ENCODE data around the gene SEH1L. TPM values are rescaled to one million over a fixed set of nuclear protein-coding genes. Genes with fewer than 3 reads are reported as not detected.
A peak's percentile ranks its signal among the peaks of the same experiment; 100 is the strongest.
"Not testable (repeated sequence)": the region's sequence is repeated elsewhere in the genome, so short reads cannot be mapped to it uniquely, and the experiment has no call there.

SEH1L gene
- total RNA-seq, 2 experiments from 2014 or later = 90.3 to 92.5 TPM

- Mint-ChIP-seq H3K27me3 (no peaks in the 10 kb centered on the region), H3K36me3 (peaks cover 19% of the 10 kb centered on the region), H3K4me1 (ENCODE audit: low read depth) (peaks cover 43% of the 10 kb centered on the region), H3K9me3 (peaks cover 4% of the 10 kb centered on the region), H3K4me3 (peak overlapping the region; percentile 95), H3K27ac (peak overlapping the region; percentile 93)
- ChIA-PET POLR2A (interaction anchor here (0.6 to 2.1 kb wide), 4 partner anchors 40 to 63 kb away, joined by 3 to 17 read pairs (median 5); partner anchors contain the start of genes CEP192 and PTPN2), CTCF (no interaction called here)
- intact Hi-C loops (cut with micrococcal nuclease) = loop anchor here (1.0 kb wide), 7 partner anchors 45 to 569 kb away; partner anchors contain the start of genes AFG3L2, CEP192 and PSMG2
- DNase-seq = no peak
Measured at GRCh38 chr18:12946549-12947284, 1.1 kb upstream of the SEH1L start.

GRCh38 chr18:12948050-12948804, 416 bp downstream of the SEH1L start:
- H3K27me3 Mint-ChIP-seq = no peaks in the 10 kb centered on the region
- POLR2A ChIA-PET = interaction anchor here (0.6 to 2.3 kb wide), 11 partner anchors 14 to 614 kb away, joined by 3 to 17 read pairs (median 4); partner anchors contain the start of genes AFG3L2, CEP192 and PTPN2
- peak overlapping the region; percentile 86 for H3K4me3 Mint-ChIP-seq
- intact Hi-C loops (cut with micrococcal nuclease) = no loop called here
- H3K27ac Mint-ChIP-seq = peak overlapping the region; percentile 97
- DNase-seq = peak; percentile 99
- CTCF ChIA-PET = no interaction called here
- peaks cover 24% of the 10 kb centered on the region for H3K36me3 Mint-ChIP-seq
- H3K4me1 Mint-ChIP-seq (ENCODE audit: low read depth) = peaks cover 47% of the 10 kb centered on the region
- H3K9me3 Mint-ChIP-seq = peaks cover 4% of the 10 kb centered on the region

GRCh38 chr18:12958478-12958877, 10.7 kb downstream of the SEH1L start:
- POLR2A ChIA-PET = no interaction called here
- H3K27me3 Mint-ChIP-seq = no peaks in the 10 kb centered on the region
- intact Hi-C loops (cut with micrococcal nuclease) = no loop called here
- no peak for DNase-seq
- H3K4me3 Mint-ChIP-seq = no peak overlapping the region
- H3K9me3 Mint-ChIP-seq = no peaks in the 10 kb centered on the region
- no peak overlapping the region for H3K27ac Mint-ChIP-seq
- CTCF ChIA-PET = no interaction called here
- H3K4me1 Mint-ChIP-seq (ENCODE audit: low read depth) = peaks cover 8% of the 10 kb centered on the region
- peaks cover 34% of the 10 kb centered on the region for H3K36me3 Mint-ChIP-seq

GRCh38 chr18:12960395-12960794, 12.6 kb downstream of the SEH1L start:
- POLR2A ChIA-PET = no interaction called here
- intact Hi-C loops (cut with micrococcal nuclease) = no loop called here
- CTCF ChIA-PET = no interaction called here
- Mint-ChIP-seq H3K9me3 (no peaks in the 10 kb centered on the region), H3K27ac (no peak overlapping the region), H3K27me3 (no peaks in the 10 kb centered on the region), H3K36me3 (peaks cover 43% of the 10 kb centered on the region), H3K4me1 (ENCODE audit: low read depth) (peaks cover 8% of the 10 kb centered on the region), H3K4me3 (no peak overlapping the region)
- DNase-seq = no peak

GRCh38 chr18:12960853-12961397, 13.1 kb downstream of the SEH1L start:
- ChIA-PET CTCF (interaction anchor here (1.9 kb wide), 1 partner anchor 10 kb away, joined by 8 read pairs; no protein-coding TSS in a partner anchor), POLR2A (no interaction called here)
- Mint-ChIP-seq H3K27me3 (no peaks in the 10 kb centered on the region), H3K4me1 (ENCODE audit: low read depth) (peaks cover 8% of the 10 kb centered on the region), H3K27ac (no peak overlapping the region), H3K4me3 (no peak overlapping the region), H3K36me3 (peaks cover 45% of the 10 kb centered on the region), H3K9me3 (no peaks in the 10 kb centered on the region)
- intact Hi-C loops (cut with micrococcal nuclease) = no loop called here
- no peak for DNase-seq

GRCh38 chr18:12963069-12963468, 15.3 kb downstream of the SEH1L start:
- Mint-ChIP-seq H3K27ac (no peak overlapping the region), H3K4me3 (no peak overlapping the region), H3K36me3 (peaks cover 50% of the 10 kb centered on the region), H3K9me3 (no peaks in the 10 kb centered on the region), H3K27me3 (no peaks in the 10 kb centered on the region), H3K4me1 (ENCODE audit: low read depth) (peaks cover 9% of the 10 kb centered on the region)
- intact Hi-C loops (cut with micrococcal nuclease) = no loop called here
- no peak for DNase-seq
- ChIA-PET POLR2A (no interaction called here), CTCF (no interaction called here)

- Mint-ChIP-seq H3K36me3 (peaks cover 55% of the 10 kb centered on the region), H3K4me3 (no peak overlapping the region), H3K4me1 (ENCODE audit: low read depth) (peaks cover 8% of the 10 kb centered on the region), H3K9me3 (no peaks in the 10 kb centered on the region), H3K27me3 (no peaks in the 10 kb centered on the region), H3K27ac (no peak overlapping the region)
- intact Hi-C loops (cut with micrococcal nuclease) = no loop called here
- DNase-seq = no peak
- CTCF ChIA-PET = no interaction called here
- POLR2A ChIA-PET = no interaction called here
Measured at GRCh38 chr18:12968115-12968514, 20.3 kb downstream of the SEH1L start.

GRCh38 chr18:12968619-12969018, 20.8 kb downstream of the SEH1L start:
- POLR2A ChIA-PET = no interaction called here
- Mint-ChIP-seq H3K27ac (no peak overlapping the region), H3K36me3 (peaks cover 51% of the 10 kb centered on the region), H3K4me1 (ENCODE audit: low read depth) (peaks cover 8% of the 10 kb centered on the region), H3K27me3 (no peaks in the 10 kb centered on the region), H3K9me3 (no peaks in the 10 kb centered on the region), H3K4me3 (no peak overlapping the region)
- CTCF ChIA-PET = no interaction called here
- DNase-seq = no peak
- intact Hi-C loops (cut with micrococcal nuclease) = no loop called here

GRCh38 chr18:12973562-12974213, 25.9 kb downstream of the SEH1L start:
- DNase-seq = no peak
- no peaks in the 10 kb centered on the region for H3K9me3 Mint-ChIP-seq
- POLR2A ChIA-PET = interaction anchor here (1.6 kb wide), 1 partner anchor 17 kb away, joined by 5 read pairs; the partner anchor contains the start of gene CEP192
- H3K4me3 Mint-ChIP-seq = no peak overlapping the region
- intact Hi-C loops (cut with micrococcal nuclease) = no loop called here
- peaks cover 38% of the 10 kb centered on the region for H3K36me3 Mint-ChIP-seq
- CTCF ChIA-PET = interaction anchor here (0.7 to 0.9 kb wide), 3 partner anchors 18 to 30 kb away, joined by 3 read pairs; partner anchors contain the start of gene CEP192
- H3K27me3 Mint-ChIP-seq = no peaks in the 10 kb centered on the region
- H3K4me1 Mint-ChIP-seq (ENCODE audit: low read depth) = peaks cover 2% of the 10 kb centered on the region
- no peak overlapping the region for H3K27ac Mint-ChIP-seq

GRCh38 chr18:12975488-12975887, 27.7 kb downstream of the SEH1L start:
- Mint-ChIP-seq H3K27ac (no peak overlapping the region), H3K27me3 (no peaks in the 10 kb centered on the region), H3K9me3 (no peaks in the 10 kb centered on the region), H3K4me3 (no peak overlapping the region), H3K4me1 (ENCODE audit: low read depth) (no peaks in the 10 kb centered on the region), H3K36me3 (peaks cover 32% of the 10 kb centered on the region)
- intact Hi-C loops (cut with micrococcal nuclease) = no loop called here
- DNase-seq = no peak
- CTCF ChIA-PET = interaction anchor here (1.1 kb wide), 1 partner anchor 184 kb away, joined by 3 read pairs; no protein-coding TSS in a partner anchor
- POLR2A ChIA-PET = no interaction called here

- Mint-ChIP-seq H3K4me3 (no peak overlapping the region), H3K4me1 (ENCODE audit: low read depth) (no peaks in the 10 kb centered on the region), H3K36me3 (peaks cover 27% of the 10 kb centered on the region), H3K27me3 (no peaks in the 10 kb centered on the region), H3K27ac (no peak overlapping the region), H3K9me3 (no peaks in the 10 kb centered on the region)
- intact Hi-C loops (cut with micrococcal nuclease) = no loop called here
- CTCF ChIA-PET = no interaction called here
- POLR2A ChIA-PET = no interaction called here
- DNase-seq = no peak
Measured at GRCh38 chr18:12976305-12976704, 28.5 kb downstream of the SEH1L start.

- CTCF ChIA-PET; POLR2A ChIA-PET; DNase-seq; H3K4me1 Mint-ChIP-seq (ENCODE audit: low read depth); H3K27ac Mint-ChIP-seq; H3K27me3 Mint-ChIP-seq; intact Hi-C loops (cut with micrococcal nuclease); H3K4me3 Mint-ChIP-seq; H3K9me3 Mint-ChIP-seq: not testable (repeated sequence)
- H3K36me3 Mint-ChIP-seq = peaks cover 24% of the 10 kb centered on the region
Measured at GRCh38 chr18:12980065-12980464, 32.3 kb downstream of the SEH1L start.
